Measurements from ENCODE around the gene ZNF689.

ZNF689 gene

DNA sequence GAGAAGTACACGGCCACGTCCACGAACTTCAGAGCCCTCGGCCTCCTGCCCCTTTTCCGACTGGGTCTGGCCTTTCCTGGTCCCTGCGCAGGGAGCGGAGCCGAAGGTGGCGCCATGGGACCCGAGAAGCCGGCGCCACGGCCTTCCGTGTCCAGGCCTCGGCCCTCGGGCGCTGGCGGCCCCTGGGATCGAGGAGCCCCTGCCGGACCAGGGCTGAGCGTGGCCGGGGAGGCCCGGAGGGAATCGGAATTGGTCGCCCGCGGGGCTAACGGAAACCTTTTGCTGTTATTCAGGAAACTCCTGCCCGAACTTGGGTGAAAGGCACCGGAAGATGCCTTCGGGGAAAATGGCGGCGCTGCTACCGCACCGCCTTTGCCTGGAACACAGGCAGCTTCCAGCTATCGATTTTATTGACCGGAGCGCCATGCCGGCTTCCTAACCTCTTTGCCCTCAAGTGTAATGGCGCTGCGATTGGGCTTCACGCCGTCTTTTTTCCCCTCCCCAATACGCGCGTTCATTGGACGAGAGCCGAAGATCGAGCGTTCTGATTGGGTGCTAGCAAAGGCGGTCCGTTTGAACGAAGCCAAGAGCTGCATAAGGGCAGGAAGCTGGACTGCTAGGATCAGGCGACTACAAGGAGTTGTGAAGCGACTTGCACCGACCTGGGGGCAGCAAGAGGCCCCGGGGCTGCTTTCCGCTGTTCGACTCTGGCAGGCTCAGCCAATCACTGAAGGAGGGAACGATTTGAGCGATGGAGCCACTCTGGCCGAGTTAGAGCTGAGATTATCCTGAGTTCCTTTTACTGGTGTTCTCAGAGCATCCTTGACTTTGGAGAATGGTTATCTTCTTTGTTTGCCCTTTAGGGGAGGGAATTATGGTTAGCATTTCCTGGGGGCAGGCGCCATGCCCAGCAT is at the start of gene ZNF689:
Gene ZNF689 (minus strand): TSS at position 464 of the 914 bp plus-strand sequence. CDS start 348 bp downstream, at position 116.
- peak; percentile 97 for DNase-seq (ENCODE audit: low spot score)
- TF ChIP-seq, protein P1, sequence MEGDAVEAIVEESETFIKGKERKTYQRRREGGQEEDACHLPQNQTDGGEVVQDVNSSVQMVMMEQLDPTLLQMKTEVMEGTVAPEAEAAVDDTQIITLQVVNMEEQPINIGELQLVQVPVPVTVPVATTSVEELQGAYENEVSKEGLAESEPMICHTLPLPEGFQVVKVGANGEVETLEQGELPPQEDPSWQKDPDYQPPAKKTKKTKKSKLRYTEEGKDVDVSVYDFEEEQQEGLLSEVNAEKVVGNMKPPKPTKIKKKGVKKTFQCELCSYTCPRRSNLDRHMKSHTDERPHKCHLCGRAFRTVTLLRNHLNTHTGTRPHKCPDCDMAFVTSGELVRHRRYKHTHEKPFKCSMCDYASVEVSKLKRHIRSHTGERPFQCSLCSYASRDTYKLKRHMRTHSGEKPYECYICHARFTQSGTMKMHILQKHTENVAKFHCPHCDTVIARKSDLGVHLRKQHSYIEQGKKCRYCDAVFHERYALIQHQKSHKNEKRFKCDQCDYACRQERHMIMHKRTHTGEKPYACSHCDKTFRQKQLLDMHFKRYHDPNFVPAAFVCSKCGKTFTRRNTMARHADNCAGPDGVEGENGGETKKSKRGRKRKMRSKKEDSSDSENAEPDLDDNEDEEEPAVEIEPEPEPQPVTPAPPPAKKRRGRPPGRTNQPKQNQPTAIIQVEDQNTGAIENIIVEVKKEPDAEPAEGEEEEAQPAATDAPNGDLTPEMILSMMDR (IDR thresholded peaks at IDR 0.05; ENCODE audit: extremely low read depth, missing control alignments): no peak

DNA sequence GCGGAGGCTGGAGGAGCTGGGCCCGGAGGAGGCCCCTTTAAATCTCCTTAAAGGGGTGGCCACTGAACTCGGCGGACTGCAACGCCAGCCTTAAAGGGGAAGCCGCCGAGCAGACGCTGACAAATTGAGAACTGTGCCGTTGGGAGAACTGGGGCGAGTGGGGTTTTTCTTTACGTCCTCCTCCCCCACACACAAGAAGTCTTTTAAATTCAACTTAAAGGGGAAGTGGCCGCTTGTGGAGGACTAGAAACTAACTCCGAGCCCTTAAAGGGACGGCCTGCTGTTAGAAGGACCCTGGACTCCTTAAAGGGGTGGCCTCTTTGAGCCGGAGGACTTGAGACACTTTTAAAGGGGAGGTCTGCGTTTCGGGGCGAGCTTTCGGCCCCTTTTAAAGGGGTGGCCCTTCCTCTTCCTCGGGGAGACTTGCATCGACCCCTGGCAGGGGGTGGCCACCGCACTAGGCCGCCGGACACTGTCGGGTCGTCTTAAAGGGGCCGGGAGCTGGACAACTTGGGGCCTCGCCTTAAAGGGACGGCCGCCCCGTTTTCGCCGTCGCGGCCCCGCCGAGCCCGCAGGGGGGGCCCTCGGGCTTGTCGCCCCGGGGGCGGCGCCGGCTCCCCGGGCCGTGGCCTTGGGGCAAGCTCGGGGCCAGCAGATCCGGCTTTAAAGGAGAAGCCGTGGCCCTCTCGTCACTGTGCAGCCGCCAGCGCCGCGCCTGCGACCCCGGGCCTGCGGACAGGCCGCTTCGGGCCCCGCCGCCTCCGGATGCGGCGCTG is 48.7 kb upstream of the ZNF689 start:
- peak; percentile 90 for DNase-seq (ENCODE audit: low spot score)
- TF ChIP-seq, protein P1 (IDR thresholded peaks at IDR 0.05; ENCODE audit: extremely low read depth, missing control alignments): no peak

DNA sequence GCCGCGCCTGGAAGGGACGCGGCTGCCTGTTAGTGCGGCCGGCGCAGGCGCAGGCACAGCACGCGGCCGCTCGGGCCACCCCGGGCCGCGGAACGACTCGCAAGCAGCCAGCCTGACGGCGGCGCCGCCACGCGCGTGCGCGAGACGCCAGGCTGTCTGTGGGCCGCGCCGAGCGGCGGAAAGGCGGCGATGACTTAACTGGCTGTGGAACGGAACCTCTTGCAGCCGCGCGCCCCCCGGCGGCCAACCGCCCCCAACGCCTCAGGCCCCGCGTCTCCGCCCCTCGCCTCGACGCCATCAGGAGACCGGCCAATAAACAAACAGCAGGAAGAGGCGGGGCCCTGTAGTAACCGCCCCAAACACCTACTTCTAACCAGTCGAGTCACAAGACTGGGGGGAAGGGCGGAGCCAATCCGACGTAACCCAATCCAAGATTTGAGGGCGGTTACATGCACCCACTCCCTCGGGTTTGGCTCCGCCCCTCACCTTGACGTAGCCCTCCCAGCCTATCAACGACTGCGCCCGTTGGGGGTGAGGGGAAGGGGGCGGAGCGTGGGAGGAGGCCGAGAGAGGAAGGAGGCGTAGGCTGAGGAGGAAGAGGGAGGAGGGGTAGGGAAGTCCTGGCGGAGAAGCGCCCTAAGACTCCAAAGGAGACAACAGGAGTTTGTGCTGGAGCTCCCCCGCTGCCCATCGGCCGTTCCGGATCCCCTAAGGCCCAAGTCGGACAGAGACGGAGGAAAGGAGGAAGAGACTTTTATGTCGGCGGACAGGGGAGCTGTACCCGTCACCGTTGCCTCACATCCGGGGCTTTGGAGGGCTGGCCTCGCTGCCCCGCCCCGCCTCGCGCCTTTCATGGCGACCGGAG is 47.9 kb upstream of the ZNF689 start, which contains the start of gene FBRS:
Gene FBRS (plus strand): TSS at position 566 of the 865 bp plus-strand sequence. CDS start 1,088 bp downstream, outside the sequence.
- TF ChIP-seq, protein P1 (IDR thresholded peaks at IDR 0.05; ENCODE audit: extremely low read depth, missing control alignments): peak; percentile 89
- peak; percentile 98 for DNase-seq (ENCODE audit: low spot score)

DNA sequence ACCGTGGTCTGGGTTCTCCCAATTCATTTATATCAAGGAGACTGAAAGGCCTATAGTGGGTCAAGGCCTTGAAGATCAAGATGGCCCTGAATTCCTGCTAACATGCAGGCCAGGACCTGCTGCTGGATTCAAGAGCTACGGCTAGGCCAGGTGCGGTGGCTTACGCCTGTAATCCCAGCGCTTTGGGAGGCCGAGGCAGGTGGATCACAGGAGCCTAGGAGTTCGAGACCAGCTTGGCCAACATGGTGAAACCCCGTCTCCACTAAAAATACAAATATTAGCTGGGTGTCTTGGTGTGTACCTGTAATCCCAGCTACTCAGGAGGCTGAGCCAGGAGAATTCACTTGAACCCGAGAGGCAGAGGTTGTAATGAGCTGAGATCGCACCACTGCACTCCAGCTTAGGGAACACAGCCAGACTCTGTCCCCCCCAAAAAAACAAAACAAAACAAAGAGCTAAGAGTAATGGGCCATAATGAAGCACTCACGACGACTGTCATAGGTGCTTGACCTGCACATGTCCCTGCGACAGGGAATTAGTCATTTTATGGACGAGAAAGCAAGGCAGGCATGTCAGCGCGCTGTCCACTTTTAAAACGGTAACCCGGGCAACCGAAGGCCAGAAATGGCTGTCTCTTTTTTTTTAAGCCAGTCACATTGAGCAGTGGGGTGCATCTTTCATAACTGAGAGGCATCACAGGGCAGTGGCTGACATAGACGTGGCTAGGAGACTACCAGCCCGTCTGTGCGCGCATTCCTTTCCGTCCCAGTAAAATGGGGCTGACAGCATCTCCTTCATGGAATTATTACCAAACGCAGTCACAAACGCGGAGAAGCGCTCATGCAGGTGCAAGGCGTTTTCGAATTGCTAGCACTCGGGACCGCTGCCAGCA is 47.0 kb upstream of the ZNF689 start:
- TF ChIP-seq, protein P1 (IDR thresholded peaks at IDR 0.05; ENCODE audit: extremely low read depth, missing control alignments): no peak
- no peak for DNase-seq (ENCODE audit: low spot score)

DNA sequence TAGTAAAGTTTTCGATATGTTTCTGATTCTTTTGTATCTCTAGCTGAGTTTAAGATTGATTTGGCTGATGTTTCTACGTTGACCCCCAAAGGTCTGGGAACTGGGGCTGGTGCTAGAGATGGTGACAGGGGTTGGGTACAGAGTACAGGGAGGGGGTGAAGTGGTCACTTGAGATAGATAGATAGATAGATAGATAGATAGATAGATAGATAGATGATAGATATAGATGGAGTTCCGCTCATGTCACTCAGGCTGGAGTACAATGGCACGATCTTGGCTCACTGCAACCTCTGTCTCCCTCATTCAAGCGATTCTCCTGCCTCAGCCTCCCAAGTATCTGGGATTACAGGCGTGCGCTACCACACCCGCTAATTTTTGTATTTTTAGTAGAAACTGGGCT is 46.2 kb upstream of the ZNF689 start:
- TF ChIP-seq, protein P1 (IDR thresholded peaks at IDR 0.05; ENCODE audit: extremely low read depth, missing control alignments): no peak
- no peak for DNase-seq (ENCODE audit: low spot score)

DNA sequence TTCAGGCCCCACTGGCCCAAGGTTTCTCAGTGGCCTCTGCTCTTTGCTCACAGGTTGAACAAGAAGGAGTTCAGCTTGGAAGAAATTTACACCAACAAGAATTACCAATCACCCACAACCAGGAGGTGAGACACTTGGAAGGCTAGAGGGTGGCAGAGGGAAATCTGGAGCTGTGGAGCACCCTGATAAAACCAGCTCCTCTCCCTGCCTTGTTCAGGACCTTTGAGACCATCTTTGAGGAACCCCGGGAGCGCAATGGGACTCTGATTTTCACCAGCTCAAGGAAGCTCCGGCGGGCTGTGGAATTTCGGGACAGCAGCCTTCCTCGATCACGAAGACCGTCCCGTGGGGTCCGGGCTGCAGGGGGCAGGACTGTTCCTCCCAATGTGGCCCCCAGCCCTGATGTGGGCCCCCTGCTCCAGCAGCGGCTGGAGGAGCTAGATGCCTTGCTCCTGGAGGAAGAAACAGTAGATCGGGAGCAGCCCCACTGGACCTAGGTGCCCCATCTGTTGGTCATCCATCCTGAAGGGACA is 45.7 kb upstream of the ZNF689 start:
- TF ChIP-seq, protein P1 (IDR thresholded peaks at IDR 0.05; ENCODE audit: extremely low read depth, missing control alignments): no peak
- DNase-seq (ENCODE audit: low spot score): no peak
